ENCODE results near the gene LYPD4.
A peak's percentile ranks its signal among the peaks of the same experiment; 100 is the strongest.

Gene LYPD4

DNA sequence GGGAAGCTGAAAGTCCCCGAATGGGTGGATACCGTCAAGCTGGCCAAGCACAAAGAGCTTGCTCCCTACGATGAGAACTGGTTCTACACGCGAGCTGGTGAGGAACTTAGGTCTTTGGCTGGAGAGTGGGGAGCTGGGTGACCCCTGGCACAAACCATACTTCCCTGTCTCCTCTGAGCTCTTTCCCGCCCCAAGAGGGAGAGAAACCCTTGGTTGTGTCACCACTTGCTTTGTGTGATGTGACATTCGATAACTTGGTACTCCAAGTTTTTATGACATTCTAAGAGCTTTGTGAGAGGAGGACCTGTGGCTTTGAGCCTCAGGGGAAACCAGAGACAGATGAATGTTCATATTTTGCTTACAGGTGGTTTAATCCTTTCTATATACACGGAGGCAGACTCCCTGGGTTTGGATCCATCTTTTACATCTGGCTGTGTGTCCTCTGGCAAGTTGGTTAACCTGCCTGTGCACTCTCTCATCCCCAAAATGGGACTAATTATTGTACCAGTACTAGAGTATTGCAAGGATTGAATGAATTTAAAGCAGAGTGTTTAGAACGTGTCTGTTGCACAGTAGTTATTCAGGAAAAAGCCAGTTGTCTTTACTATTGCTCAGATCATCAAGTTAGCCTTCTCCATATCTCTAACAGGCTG, 16.8 kb upstream of the LYPD4 start:
- TF ChIP-seq, protein P1, sequence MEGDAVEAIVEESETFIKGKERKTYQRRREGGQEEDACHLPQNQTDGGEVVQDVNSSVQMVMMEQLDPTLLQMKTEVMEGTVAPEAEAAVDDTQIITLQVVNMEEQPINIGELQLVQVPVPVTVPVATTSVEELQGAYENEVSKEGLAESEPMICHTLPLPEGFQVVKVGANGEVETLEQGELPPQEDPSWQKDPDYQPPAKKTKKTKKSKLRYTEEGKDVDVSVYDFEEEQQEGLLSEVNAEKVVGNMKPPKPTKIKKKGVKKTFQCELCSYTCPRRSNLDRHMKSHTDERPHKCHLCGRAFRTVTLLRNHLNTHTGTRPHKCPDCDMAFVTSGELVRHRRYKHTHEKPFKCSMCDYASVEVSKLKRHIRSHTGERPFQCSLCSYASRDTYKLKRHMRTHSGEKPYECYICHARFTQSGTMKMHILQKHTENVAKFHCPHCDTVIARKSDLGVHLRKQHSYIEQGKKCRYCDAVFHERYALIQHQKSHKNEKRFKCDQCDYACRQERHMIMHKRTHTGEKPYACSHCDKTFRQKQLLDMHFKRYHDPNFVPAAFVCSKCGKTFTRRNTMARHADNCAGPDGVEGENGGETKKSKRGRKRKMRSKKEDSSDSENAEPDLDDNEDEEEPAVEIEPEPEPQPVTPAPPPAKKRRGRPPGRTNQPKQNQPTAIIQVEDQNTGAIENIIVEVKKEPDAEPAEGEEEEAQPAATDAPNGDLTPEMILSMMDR (IDR thresholded peaks at IDR 0.05; ENCODE audit: low read depth, low read length), result no peak
- peak overlapping the region; percentile 68 to 95 for H3K4me3 ChIP-seq (replicated peaks in 1 of 2; ENCODE audit: low read depth in 2 of 2, low read length in 2 of 2)
- DNase-seq (ENCODE audit: low read depth in 2 of 2), result no peak

- H3K4me3 ChIP-seq (replicated peaks in 1 of 2; ENCODE audit: low read depth in 2 of 2, low read length in 2 of 2), result peak overlapping the region; percentile 68 to 95
- TF ChIP-seq, protein P1 (IDR thresholded peaks at IDR 0.05; ENCODE audit: low read depth, low read length), result no peak
- peak; percentile 34 to 44 for DNase-seq (ENCODE audit: low read depth in 2 of 2)
Measured at GRCh38 chr19:41860419-41861115, 16.1 kb upstream of the LYPD4 start.

- peak within 1 kb of the TSS; percentile 68 to 95 for H3K4me3 ChIP-seq (replicated peaks in 1 of 2; ENCODE audit: low read depth in 2 of 2, low read length in 2 of 2)
- TF ChIP-seq, protein P1 (IDR thresholded peaks at IDR 0.05; ENCODE audit: low read depth, low read length), result peak; percentile 62
- DNase-seq (ENCODE audit: low read depth in 2 of 2), result peak; percentile 99
Measured at GRCh38 chr19:41859618-41860418, 15.3 kb upstream of the LYPD4 start, which contains the start of gene RPS19. Gene RPS19, plus strand, starts transcription at chr19:41860255. Its CDS starts 520 bp downstream, at chr19:41860775.

GRCh38 chr19:41859213-41859617, 14.7 kb upstream of the LYPD4 start:
- DNase-seq (ENCODE audit: low read depth in 2 of 2), result no peak
- TF ChIP-seq, protein P1 (IDR thresholded peaks at IDR 0.05; ENCODE audit: low read depth, low read length), result no peak
- H3K4me3 ChIP-seq (replicated peaks in 1 of 2; ENCODE audit: low read depth in 2 of 2, low read length in 2 of 2), result peak overlapping the region; percentile 22 to 40

DNA sequence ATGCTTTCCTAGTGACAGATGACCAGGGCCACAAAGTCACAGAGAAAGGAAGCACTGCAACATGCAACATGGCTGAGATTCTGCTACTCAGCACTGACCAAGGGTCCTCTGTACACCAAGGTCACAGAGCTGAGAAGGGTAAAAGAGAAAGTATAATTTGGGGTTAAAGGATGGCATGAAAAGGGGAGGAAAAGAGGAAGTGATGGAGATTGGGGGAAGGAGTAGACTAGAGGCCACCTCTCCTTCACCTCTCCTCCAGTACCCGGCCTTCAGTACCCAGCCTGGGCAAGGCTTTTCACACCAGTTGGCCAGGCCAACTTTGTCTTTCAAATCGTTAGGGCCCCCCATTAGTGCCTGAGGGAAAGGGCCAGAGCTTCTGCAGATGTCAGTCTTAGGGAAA, 9.3 kb upstream of the LYPD4 start:
- no peak overlapping the region for H3K4me3 ChIP-seq (replicated peaks in 1 of 2; ENCODE audit: low read depth in 2 of 2, low read length in 2 of 2)
- TF ChIP-seq, protein P1 (IDR thresholded peaks at IDR 0.05; ENCODE audit: low read depth, low read length), result no peak
- no peak for DNase-seq (ENCODE audit: low read depth in 2 of 2)

DNA sequence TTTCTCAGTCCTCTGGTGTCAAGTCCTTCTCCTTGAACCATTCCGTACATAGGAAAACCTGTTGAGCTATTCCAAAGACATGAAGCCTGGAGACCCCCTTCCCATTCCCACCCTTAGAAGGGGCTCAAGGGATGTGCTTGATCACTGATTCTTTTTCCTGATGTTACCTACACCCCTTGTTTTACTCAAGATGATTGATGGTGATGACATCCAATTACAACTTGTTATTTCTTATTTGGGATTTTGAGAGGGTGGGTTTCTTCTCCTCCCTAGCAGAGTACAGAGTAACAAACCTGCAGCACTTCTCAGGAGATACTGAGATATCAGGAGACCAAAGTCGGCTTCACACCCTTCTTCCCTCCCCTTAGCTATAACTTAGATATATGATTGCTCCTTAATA, 8.9 kb upstream of the LYPD4 start:
- DNase-seq (ENCODE audit: low read depth in 2 of 2), result no peak
- no peak overlapping the region for H3K4me3 ChIP-seq (replicated peaks in 1 of 2; ENCODE audit: low read depth in 2 of 2, low read length in 2 of 2)
- TF ChIP-seq, protein P1 (IDR thresholded peaks at IDR 0.05; ENCODE audit: low read depth, low read length), result no peak

Measured in cardiac fibroblast (primary cell).